Aorta (tissue), 4 donors: ENCODE measurements around the gene BSND. TPM values are rescaled to one million over a fixed set of nuclear protein-coding genes. Genes with fewer than 3 reads are reported as not detected.

Experiments
- polyA plus RNA-seq, 2 donors: library from polyadenylated mRNA; stranded (reverse); fragments of 200-250 nt; gene quantifications; one replicate each; pipeline ENCODE4 v1.2.3, GENCODE V29; 2013
- total RNA-seq, 2 donors: library from RNA; stranded (reverse); fragmentation: NEBNext Ultra II Directional; extraction: Animal tissue kit (Norgen Biotek cat#: 25700); gene quantifications; one replicate each; pipeline ENCODE4 v1.2.1, GENCODE V29; 2021
- donor health status: healthy with polysubstance abuse.
- donor health status: Bipolar disorder and iron deficiency.
- donor health status: DM: no; HTN: no; CAD: no.
- donor health status: DM: yes; HTN: yes; CAD: no.

The BSND gene
- total and polyA plus RNA-seq, 4 donors: not detected

Other genes with a start within 250 kb of the BSND start
- gene PARS2, start 234.4 kb upstream of the BSND start, total RNA-seq: 1 to 10 TPM; 2.2 to 3.0 TPM
- gene PARS2, start 234.4 kb upstream of the BSND start, polyA plus RNA-seq: 1 to 10 TPM; 1.2 to 2.4 TPM
- gene TTC22, start 197.6 kb upstream of the BSND start, total RNA-seq: under 1 TPM in 1 of 2 donors, not detected in 1; 0.27 TPM
- 1 to 10 TPM in 1 of 2 donors, under 1 TPM in 1; 0.20 to 3.9 TPM for gene TTC22, start 197.6 kb upstream of the BSND start, polyA plus RNA-seq
- gene DHCR24, start 111.7 kb upstream of the BSND start, total RNA-seq: 10 to 100 TPM; 26.6 to 29.6 TPM
- gene DHCR24, start 111.7 kb upstream of the BSND start, polyA plus RNA-seq: 1 to 10 TPM; 5.1 to 5.4 TPM
- 1 to 10 TPM; 1.3 to 5.6 TPM for gene TMEM61, start 18.3 kb upstream of the BSND start, total RNA-seq
- gene TMEM61, start 18.3 kb upstream of the BSND start, polyA plus RNA-seq: 1 to 10 TPM in 1 of 2 donors, under 1 TPM in 1; 0.38 to 3.0 TPM
- gene PCSK9, start 40.6 kb downstream of the BSND start, total RNA-seq: under 1 TPM; 0.13 to 0.42 TPM
- gene PCSK9, start 40.6 kb downstream of the BSND start, polyA plus RNA-seq: under 1 TPM in 1 of 2 donors, not detected in 1; 0.38 TPM
- gene USP24, start 216.4 kb downstream of the BSND start, total RNA-seq: 10 to 100 TPM; 45.8 to 54.4 TPM
- 10 to 100 TPM in 1 of 2 donors, 1 to 10 TPM in 1; 4.4 to 13.9 TPM for gene USP24, start 216.4 kb downstream of the BSND start, polyA plus RNA-seq